GM18526 (cell line): ENCODE measurements around the gene ARMH3.

Experiments used
- POLR2A ChIP-seq: IDR thresholded peaks from 3 replicates; pipeline ENCODE4 v1.6.1; 2011; ENCODE audit not compliant: insufficient read length; ENCODE audit errors: extremely low read depth

ARMH3 gene

GRCh38 chr10:101965075-101965765 lies 90.8 kb downstream of the ARMH3 start:
- no peak for TF ChIP-seq POLR2A

- TF ChIP-seq POLR2A, result no peak
These were observed 94.1 kb downstream of the ARMH3 start for GRCh38 chr10:101961591-101962498.

GRCh38 chr10:101960879-101961395 lies 95.0 kb downstream of the ARMH3 start:
- TF ChIP-seq POLR2A, result no peak

- no peak for TF ChIP-seq POLR2A
These were observed 96.5 kb downstream of the ARMH3 start for GRCh38 chr10:101959346-101959916.

GRCh38 chr10:101958691-101959090 lies 97.3 kb downstream of the ARMH3 start:
- no peak for TF ChIP-seq POLR2A

GRCh38 chr10:101956898-101957297 lies 99.1 kb downstream of the ARMH3 start:
- no peak for TF ChIP-seq POLR2A

- TF ChIP-seq POLR2A, result no peak
These were observed 99.9 kb downstream of the ARMH3 start for GRCh38 chr10:101956117-101956516.

GRCh38 chr10:101952191-101952590 lies 103.8 kb downstream of the ARMH3 start:
- no peak for TF ChIP-seq POLR2A

GRCh38 chr10:101950213-101950612 lies 105.8 kb downstream of the ARMH3 start:
- no peak for TF ChIP-seq POLR2A

- no peak for TF ChIP-seq POLR2A
These were observed 114.1 kb downstream of the ARMH3 start for GRCh38 chr10:101941871-101942270.

GRCh38 chr10:101940916-101941315 lies 115.1 kb downstream of the ARMH3 start:
- no peak for TF ChIP-seq POLR2A

GRCh38 chr10:101939729-101940128 lies 116.2 kb downstream of the ARMH3 start:
- no peak for TF ChIP-seq POLR2A

GRCh38 chr10:101939008-101939648 lies 116.8 kb downstream of the ARMH3 start:
- no peak for TF ChIP-seq POLR2A

GRCh38 chr10:101938305-101939007 lies 117.5 kb downstream of the ARMH3 start:
- no peak for TF ChIP-seq POLR2A

- TF ChIP-seq POLR2A, result no peak
These were observed 120.5 kb downstream of the ARMH3 start for GRCh38 chr10:101935431-101935830.
